ENCODE results near the gene LSP1.
"Not testable (repeated sequence)": the region's sequence is repeated elsewhere in the genome, so short reads cannot be mapped to it uniquely, and the experiment has no call there.

Gene LSP1

DNA sequence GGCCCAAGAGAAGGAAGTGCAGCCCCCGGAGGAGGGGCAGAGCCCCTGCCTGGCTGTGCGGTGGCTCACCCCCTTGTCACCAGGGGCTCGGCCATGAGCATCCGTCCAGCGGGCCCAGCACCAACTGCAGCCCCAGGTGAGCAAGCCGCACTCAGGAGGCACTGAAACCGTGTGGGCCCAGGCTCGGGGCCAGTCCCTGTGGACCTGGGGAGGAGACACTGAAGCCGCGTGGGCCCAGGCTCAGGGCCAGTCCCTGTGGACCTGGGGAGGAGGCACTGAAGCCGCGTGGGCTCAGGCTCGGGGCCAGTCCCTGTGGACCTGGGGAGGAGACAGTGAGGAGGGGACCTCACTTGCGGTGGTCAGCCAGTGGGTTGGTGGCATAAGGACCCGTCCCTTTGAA, 13.9 kb downstream of the LSP1 start:
- DNase-seq: no peak

DNA sequence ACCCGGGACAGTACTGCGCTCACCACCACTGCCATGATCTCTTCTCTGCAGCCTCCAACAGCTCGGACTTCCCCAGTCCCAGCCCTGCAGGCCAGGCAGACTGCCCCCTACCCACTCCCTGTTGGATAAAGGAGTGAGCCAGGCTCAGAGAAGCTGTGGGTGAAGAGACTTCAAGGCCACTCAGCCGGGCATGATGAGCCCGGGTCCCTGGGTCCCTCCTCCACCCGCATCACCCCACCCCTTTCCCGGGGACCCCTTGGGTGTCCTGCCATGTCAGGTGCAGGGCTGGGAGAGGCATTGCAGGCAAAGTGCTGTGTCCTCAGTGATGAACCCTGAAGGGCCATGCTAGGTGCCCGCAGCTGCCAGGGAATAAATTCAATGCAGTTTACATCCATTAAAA, 14.5 kb downstream of the LSP1 start:
- DNase-seq: no peak

DNA sequence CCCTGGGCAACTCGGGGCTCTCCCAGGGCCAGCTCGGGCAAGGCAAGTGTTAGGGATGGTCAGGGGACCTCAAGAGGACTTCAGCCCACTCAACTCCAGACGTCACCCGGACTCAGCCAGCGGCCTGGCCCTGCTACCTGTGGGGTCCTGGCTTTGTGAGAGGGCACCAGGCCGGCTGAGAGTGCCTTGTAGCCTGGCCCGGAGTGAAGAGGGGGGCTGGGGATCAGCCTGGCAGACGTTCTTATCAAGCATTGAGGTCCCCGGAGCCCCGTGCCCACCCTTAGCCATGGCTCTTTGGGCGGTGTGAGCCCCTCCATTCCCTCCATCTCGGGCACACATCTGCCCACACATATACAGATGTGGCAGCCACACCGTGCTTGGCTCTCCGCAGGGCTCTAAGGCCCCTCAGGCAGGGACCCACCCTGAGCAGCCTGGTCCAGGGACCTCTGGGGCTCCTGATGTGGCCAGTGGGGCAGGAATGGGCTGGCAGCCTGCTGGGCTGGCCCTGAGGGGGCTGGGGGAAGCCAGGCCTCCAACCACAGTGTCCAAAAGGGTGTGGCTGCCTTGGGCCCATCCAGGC, 15.3 kb downstream of the LSP1 start:
- no peak for DNase-seq

DNA sequence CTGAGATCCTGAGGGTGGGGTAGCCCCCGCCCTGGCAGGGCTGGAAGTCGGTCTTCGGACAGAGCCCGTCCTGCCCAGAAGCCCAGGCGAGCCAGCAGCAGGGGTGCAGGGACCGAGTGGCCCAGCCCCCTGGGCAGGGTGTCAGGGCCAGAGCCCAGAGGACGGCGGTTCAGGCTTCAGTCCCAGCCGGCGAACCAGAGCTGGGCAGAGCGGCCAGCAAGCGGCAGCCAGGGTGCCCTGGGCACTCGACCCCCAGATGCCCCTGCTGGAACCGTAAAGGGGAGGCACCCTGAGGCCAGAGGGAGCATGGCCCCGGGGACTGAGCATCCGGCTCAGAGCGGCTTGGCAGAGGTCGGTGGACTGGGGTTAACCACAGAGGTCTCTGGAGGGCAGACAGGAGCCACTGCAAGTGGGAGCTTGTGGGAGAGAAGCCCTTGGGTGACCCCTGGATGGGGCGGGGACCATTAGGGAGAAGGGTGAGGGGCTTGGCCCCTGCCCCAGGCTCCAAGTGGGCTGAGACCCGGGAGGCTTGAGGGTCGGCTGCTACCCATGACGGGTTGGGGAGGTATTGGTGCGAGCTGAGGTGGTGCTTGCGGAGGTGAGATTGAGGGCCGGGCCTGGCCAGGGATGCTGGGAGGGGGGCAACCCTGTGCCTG, 15.9 kb downstream of the LSP1 start:
- no peak for DNase-seq

DNA sequence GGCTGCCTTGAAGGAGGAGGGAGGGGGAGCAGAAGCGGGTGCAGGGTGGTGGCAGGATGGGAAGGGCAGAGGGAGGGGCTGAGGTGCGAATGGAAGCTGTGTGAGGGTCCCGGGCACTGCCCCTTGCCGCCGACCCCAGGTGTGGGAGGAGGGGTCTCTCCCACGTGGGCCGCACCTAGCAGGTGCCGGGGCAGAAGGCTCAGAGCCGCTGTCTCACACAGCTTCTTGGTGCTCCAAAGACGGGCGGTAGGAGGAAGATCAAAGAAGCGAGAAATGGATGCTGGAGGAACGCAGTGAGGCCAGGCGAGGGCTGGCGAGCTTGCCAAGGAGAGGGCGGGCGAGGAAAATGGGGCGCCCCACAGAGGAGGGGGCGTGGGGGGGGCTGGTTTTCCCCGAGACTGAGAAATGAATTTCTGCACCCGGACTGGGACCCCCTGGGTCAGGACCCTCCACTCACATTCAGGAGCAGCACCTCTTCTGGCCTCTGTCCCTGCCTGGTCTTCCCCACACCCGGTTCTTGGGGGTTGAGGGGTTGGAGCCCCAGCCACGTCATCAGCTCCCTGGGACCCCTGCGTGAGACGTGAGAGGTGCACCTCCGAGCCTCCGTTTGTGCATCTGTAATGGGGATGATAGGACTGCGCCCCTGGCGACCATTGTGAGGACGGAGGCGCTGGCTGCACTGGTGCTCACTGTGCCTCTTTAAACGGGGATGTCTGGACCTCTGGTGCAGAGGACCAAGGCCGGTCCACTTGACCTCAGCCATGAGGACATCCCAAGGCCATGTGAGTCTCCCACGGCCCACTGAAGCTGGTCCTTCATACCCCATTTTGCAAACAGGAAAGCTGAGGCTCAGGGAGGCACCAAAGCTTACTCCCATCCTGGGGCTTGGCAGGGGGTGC, 16.8 kb downstream of the LSP1 start:
- no peak for DNase-seq

DNA sequence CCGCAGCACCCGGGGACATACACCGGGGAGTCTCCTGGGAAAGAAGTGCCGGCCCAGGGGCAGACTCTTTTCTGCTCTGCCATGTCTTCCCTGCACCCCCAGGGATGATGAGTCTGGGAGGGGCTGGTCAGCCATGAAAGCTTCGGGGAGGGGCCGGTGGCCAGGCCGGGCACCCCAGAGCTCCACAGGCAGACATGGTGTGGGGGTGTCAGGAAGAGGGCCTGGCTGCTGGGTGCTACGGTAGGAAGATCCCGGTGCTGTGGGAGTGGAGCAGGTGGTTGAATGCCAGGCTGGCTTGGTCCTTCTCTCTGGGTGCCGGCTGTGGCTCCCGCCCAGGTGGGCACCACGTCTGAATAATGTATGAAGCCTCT, 17.4 kb downstream of the LSP1 start:
- no peak for DNase-seq

DNA sequence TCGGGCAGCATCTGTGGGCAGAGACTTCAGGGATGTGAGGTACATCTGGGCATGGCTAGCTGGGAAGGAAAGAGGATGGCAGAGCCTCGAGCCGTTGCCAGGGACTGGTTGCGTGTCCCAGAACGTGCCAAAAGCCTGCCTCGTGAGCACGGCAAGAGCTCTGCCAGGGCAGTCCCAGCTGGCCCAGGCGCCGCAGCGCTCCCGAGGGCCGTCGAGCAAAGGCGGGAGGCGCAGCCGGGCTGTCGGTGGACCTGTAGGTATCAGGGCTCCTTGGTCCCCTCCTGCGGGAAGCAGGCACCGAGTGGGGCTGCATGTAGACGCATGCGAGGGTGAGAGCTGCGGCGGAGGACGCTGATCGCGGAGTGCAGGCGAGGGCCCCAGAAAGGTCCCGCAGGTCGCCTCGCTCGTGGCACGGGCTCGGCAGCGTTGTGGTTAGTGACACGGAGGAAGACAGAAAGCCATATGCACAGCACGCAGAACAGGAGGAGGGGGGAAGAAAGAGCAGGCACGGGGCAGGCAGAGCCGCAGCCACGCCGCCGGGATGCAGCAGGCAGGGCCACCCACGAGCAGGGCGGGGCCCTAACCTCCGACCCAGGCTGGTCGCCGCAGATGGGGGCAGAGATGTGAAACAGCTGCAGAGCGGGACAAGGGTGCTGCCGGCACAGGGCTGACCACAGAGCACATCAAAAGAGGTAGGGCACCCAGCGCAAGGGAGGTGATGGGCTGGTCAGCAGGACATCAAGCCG, 18.0 kb downstream of the LSP1 start:
- no peak for DNase-seq

DNA sequence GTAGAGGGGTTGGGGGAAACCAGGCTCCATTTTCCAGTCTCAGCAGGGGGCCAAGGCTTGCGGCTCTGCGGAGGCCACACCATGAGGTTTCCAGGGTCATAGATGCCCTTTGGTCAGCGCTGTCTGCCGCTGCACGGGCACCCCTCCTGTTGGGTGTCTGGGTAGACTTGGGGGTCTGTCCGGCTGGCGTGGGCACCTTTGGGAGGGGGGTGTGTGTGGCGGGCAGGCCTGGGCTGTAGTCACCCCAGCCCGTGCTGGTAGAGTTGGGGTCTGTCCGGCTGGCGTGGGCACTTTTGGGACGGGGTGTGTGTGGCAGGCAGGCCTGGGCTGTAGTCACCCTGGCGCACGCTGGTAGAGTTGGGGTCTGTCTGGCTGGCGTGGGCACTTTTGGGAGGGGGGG, 18.6 kb downstream of the LSP1 start:
- no peak for DNase-seq

DNA sequence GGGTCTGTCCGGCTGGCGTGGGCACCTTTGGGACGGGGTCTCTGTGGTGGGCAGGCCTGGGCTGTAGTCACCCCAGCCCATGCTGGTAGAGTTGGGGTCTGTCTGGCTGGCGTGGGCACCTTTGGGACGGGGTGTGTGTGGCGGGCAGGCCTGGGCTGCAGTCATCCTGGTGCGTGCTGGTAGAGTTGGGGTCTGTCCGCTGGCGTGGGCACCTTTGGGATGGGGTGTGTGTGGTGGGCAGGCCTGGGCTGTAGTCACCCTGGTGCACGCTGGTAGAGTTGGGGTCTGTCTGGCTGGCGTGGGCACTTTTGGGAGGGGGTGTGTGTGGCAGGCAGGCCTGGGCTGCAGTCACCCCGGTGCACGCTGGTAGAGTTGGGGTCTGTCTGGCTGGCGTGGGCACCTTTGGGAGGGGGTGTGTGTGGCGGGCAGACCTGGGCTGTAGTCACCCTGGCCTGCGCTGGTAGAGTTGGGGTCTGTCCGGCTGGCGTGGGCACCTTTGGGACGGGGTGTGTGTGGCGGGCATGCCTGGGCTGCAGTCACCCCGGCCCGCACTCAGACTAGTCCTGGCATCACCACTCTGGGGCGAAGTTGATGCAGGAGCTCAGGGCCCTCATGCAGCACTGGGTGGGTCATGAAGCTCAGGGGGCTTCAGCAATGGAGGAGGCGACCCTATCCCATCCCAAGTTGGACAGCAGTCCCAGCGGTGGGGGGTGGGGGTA, 19.5 kb downstream of the LSP1 start:
- no peak for DNase-seq

DNA sequence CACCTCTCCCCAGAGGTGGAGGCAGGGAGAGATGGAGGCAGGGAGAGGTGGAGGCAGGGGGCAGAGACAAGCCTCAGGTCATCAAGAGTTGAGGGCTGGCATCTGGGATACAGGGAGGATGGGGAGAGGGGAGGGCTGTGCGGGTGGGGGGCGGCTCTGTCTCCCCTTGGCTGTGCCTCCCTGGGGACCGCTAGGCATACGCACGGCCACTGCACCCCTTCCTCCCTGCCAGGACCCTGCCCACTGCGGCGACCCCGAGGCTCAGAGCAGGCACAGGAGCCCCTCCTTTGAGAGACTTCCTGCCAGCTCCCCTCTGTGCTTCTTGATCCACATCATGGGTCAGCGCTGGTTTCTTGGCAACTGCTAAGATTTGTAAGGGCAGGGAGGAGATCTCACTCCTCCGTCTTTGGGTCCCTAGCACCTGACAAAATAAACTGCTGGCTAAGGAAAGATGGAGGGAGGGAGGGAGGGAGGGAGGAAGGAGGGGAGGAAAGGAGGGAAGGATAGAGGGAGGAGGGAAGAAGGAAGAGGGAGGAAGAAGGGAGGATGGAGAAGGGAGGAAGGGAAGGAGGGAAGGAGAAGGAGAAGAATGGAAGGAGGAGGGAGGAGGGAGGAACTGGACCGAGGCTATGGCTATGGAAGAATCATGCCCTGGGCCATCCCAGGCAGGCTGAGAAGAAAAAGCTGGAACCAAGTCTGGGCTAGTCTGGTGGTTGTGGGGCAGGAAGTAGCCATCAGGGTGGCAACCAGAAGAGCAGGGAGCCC, 20.3 kb downstream of the LSP1 start:
- DNase-seq: no peak

DNA sequence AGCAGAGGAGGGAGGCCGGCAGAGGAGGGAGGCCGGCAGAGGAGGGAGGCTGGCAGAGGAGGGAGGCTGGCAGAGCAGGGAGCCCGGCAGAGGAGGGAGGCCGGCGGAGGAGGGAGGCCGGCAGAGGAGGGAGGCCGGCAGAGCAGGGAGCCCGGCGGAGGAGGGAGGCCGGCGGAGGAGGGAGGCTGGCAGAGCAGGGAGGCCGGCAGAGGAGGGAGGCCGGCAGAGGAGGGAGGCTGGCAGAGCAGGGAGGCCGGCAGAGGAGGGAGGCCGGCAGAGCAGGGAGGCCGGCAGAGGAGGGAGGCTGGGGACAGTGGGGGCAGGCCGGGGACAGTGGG, 20.9 kb downstream of the LSP1 start:
- not testable (repeated sequence) for DNase-seq

DNA sequence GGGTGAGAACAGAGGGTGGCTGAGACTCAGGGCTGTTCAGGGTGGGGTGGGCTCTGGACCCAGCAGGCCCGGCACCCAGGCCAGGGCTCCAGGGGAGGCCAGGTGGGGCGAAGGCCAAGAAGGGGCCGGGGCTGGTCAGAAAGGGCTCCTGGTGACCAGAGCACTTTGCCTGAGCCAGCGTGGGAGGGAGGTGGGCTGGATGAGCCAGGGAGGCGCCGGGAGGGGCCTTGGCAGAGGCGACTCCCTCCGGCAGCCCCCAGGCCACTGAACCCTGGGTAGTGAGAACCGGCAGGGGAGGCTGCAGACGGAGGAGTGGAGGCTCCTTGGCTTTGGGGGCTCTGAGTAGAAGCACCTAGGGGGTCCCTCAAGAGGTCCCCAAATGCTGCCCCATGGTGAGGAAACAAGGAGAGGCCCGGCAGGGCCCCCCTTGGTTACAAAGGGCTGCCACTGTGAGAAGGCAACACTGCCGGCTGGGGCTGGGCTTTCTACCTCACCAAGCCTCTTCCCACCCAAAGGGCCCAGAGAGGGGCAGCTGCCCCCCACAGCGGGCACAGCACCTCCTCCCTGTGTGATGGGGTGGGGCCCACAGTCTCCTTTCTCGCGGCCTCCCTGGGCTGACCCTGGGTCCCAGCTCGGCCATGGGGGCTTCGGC, 21.7 kb downstream of the LSP1 start:
- DNase-seq: not testable (repeated sequence)

DNA sequence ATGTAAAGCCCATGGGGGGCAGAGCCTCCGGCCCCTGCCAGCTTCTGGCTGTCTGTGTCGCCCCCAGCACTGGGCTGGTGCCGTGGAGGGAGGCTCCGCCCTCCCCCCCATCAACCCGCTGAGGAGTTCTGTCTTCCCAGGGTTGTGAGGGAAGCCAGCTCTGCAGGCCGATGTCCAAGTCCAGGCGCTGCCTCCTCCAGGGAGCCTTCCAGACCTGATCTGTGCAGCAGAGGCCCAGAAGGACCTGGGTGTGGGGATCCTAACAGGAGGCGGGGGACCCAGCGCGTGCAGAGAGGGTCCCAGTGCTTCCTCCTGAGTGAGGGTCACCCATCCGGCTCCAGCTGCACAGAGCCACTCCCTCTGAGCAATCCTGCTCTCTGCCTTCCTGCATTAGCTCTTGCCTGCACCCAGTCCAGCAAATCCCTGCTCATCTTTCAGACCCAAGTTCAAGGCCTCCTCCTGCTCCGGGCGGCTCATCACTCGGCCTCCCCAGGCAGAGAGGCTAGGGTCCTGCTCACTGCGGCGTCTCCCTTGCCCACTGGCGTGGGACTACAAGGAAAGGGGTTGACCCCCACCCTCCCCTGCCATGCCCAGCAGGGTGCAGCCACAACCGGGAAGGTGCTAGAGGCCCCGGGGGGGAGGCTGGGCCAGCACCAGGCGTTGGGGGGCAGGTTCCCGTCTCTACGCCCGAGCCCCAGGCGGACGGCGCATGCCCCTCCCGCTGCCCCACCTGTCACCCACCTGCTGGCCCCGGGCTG, 22.4 kb downstream of the LSP1 start:
- DNase-seq: no peak

DNA sequence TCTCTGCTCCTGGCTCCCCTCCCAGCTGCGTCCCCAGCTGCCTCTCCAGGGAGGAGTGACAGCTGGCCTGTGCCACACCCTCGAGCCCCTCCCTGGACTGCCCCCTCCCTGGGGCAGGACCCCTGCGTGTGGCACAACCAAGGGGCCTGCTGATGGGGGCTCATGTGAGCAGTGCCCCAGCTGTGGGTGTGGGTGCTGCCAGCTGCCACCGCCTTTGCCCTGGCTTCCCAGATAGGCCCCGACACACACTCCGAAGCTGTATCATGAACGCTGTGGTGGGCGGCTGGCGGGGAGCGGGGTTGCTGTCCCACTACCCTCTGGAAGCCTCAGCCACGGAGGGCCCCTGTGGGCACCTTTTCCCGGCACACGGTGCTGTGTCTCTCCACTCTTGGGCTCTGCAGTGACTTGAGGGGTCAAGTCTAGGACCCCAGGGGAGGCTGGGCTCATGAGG, 23.0 kb downstream of the LSP1 start:
- DNase-seq: not testable (repeated sequence)

DNA sequence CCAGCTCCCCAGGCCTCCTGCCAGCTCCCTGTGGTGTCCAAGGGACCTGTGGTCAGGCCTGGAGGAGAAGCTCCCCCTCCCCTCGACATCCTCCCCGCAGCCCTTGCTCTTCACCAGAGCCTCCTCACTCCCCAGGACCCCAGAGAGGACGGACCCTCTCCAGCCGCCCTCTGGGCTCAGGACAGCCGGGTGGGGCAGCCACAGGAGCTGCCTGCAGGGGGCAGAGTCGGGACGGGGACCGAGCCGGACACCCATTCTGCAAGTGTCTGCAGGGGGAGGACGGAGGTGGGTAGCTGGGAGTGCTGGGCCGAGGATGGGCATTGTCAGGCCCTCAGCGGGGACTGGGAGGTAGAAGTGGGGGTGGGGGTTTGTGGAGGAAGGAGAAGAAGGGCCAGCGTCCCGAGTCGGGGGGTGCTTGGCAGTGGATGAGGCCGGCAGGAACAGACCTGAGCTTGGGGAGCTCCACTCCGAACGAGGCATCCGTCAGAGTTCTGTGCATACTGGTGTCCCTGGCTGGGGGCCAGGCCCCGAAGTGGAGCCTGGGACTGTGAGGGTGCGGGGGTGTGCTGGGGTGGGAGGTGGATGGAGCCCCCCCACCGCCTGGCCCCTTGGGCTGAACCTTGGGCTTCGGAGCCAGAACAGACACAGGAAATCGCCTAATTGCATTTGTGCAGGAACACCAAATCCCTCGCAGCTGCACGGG, 23.6 kb downstream of the LSP1 start:
- no peak for DNase-seq

DNA sequence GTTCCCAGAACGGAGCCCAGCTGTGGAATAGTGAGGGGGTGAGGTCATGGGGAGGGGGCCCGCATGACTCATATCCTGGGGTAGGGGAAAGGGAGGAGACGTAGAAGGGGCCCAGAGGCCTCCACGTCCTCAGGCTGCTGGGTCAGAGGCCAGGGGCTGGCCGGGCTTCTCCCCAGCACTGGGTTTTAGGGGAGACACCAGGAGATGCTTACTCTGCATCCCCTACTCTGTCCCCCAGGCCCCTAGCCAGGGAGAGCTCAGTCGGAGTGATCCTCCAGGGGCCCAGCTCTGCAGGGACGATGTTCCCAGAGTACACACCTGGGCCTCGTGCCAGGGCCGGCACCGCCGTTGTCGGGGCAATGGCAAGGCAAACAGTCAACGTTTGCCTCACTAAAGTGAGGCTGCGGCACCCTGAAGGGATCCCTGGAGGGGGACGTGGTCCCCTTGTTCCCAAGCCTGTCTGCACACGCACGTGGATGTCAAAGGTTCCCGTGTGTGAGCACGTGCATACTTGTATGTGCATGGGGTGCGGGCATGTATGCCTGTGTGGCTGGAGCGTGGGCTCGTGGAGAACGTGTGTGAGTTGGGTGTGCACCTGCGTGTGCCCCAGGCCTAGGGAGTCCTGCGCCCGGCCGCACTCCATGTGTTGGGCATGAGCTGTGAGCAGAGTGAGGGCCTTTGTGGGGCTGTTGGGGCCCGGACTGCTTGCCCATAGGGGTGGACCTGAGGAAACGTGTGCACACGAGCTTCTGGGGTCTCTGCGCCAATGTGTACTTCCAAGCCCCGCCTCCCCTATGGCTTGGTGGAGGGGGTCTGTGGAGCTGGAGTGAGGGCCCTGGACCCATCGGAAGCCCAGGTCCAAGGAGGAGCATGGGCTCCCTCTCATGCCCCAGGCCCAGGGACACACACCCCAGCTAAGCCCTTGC, 24.6 kb downstream of the LSP1 start:
- no peak for DNase-seq

DNA sequence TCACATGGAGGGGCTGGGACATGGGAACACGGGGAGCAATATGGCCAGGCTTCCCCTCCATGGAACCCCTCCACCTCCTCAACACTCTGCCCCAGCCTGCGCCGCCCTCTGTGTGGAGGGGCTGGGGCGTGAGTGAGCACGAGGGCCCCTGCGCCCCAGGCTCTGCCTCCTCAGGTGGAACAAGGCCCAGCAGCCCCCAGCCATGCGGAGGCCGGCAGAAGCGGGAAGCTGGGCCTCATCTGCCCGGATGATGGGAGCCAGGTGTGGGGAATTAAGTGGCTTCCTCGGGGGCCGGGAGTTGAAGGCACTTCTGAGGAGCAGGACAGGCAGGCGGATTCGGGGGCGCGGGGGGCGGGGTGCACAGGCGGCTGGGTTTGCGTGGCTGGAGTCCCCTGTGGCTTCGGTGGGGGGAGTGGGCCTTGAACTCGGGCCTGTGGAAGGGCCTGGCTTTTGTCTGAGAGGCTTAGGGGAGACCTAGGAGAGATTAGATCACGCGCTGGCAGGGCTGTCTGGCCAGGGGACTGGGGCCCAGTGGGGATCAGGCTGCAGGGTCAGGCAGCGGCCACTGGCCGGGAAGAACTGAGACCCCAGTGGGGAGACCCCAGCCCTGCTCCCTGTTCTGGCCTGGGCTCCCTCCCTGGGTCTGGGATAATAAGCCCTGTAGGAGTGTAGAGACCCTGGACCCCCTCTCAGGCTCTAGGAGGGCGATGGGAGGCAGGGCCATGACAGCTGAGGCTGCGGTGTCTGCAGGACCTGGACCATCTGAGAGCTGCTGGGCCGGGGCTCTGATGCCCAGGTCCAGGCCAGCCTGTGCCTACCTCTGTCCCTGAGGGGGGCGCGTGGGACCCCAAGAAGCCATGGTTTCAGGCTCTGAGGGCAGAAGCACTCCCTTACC, 25.5 kb downstream of the LSP1 start:
- DNase-seq: no peak
